ENCODE measurements around the gene CAPZA3. TPM values are rescaled to one million over a fixed set of nuclear protein-coding genes. Genes with fewer than 3 reads are reported as not detected.

The CAPZA3 gene
- total RNA-seq, 2 donors from 2014 or later: 6.4 TPM; not detected in 1

DNA sequence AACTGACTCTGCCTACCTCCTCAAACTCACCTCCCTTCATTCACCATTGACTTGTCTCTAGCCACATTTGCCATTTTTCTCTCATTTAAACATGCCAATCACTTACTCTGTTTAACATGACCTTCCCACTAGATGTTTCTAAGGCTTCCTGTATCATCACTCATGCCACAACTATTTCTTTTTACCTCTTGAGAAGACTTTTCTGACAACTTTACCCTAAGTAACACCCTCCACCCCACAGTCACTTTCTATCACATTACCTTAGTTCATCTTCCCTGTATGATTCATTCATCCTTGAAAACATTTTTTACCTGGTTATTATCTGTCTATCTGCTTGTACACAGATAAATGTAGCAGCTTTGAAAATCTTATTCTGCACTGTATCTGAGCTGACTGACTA, 19.5 kb upstream of the CAPZA3 start:
- TF ChIP-seq POLR2A (IDR thresholded peaks at IDR 0.05): no peak
- TF ChIP-seq, protein P1, sequence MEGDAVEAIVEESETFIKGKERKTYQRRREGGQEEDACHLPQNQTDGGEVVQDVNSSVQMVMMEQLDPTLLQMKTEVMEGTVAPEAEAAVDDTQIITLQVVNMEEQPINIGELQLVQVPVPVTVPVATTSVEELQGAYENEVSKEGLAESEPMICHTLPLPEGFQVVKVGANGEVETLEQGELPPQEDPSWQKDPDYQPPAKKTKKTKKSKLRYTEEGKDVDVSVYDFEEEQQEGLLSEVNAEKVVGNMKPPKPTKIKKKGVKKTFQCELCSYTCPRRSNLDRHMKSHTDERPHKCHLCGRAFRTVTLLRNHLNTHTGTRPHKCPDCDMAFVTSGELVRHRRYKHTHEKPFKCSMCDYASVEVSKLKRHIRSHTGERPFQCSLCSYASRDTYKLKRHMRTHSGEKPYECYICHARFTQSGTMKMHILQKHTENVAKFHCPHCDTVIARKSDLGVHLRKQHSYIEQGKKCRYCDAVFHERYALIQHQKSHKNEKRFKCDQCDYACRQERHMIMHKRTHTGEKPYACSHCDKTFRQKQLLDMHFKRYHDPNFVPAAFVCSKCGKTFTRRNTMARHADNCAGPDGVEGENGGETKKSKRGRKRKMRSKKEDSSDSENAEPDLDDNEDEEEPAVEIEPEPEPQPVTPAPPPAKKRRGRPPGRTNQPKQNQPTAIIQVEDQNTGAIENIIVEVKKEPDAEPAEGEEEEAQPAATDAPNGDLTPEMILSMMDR (IDR thresholded peaks at IDR 0.05): no peak
- TF ChIP-seq POLR2AphosphoS5 (IDR thresholded peaks at IDR 0.05): no peak
- DNase-seq (ENCODE audit: low spot score): no peak
- no peaks in the 10 kb centered on the region for H3K27me3 ChIP-seq (replicated peaks; ENCODE audit: insufficient read depth)
- no peak overlapping the region for H3K27ac ChIP-seq
- no peak overlapping the region for H3K4me3 ChIP-seq
- no peaks in the 10 kb centered on the region for H3K4me1 ChIP-seq (replicated peaks)
- H3K36me3 ChIP-seq: no peaks in the 10 kb centered on the region
- intact Hi-C loops (cut with DNase I): no loop called here
- no peaks in the 10 kb centered on the region for H3K9me3 ChIP-seq

DNA sequence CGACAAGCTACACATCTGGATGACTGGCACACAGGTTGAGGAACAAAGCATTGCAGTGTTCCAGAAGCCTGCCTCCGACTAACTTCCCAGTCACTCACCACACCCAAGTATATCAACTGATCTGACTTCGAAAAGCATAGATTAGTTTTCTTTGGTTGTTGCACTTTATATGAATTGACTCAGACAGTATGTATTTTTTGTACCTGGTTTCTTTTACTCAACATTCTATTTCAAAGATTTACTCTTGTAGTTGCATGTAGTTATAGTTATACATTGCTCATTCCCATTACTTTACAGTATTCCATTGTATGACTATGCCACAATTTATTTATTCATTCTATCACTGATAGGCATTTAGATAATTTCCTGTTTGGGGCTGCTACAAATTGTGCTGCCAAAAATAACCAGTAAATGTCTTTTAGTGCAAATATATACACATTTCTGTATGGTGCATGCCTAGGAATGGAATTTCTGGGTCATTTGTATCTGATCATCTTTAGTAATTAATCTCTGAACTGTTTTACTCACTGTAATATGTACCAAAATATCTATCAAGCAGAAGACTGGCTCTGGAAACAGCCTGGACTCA, 17.9 kb upstream of the CAPZA3 start:
- Histone ChIP-seq H3K27ac (no peak overlapping the region), H3K36me3 (no peaks in the 10 kb centered on the region), H3K4me3 (no peak overlapping the region), H3K27me3 (replicated peaks; ENCODE audit: insufficient read depth) (no peaks in the 10 kb centered on the region), H3K4me1 (replicated peaks) (no peaks in the 10 kb centered on the region), H3K9me3 (no peaks in the 10 kb centered on the region)
- TF ChIP-seq, protein P1 (IDR thresholded peaks at IDR 0.05): no peak
- no peak for TF ChIP-seq POLR2A (IDR thresholded peaks at IDR 0.05)
- no peak for TF ChIP-seq POLR2AphosphoS5 (IDR thresholded peaks at IDR 0.05)
- intact Hi-C loops (cut with DNase I): no loop called here
- no peak for DNase-seq (ENCODE audit: low spot score)
- 58% methylated on average over 3 of the region's 3 CpGs for WGBS

DNA sequence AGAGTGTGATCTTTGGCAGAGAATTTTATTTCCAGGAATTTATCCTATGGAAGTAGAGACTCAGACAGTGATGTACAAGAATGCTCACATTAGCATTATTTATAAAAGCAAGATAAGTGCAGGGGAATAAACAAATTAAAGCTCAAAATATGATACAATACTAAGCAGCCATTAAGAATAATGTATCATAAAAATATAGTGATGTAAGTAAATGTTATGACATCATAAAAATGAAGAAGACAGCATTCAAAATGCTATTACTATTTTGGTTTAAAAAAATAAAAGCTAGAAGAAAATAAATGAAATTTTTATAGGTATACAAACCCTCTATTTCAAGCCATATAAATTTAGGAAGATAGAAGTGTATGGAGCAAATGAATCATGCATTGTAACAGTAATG, 17.2 kb upstream of the CAPZA3 start:
- no peak for DNase-seq (ENCODE audit: low spot score)
- Histone ChIP-seq H3K4me1 (replicated peaks) (no peaks in the 10 kb centered on the region), H3K4me3 (no peak overlapping the region), H3K36me3 (no peaks in the 10 kb centered on the region), H3K27ac (no peak overlapping the region), H3K9me3 (no peaks in the 10 kb centered on the region), H3K27me3 (replicated peaks; ENCODE audit: insufficient read depth) (no peaks in the 10 kb centered on the region)
- TF ChIP-seq, protein P1 (IDR thresholded peaks at IDR 0.05): no peak
- TF ChIP-seq POLR2A (IDR thresholded peaks at IDR 0.05): no peak
- no peak for TF ChIP-seq POLR2AphosphoS5 (IDR thresholded peaks at IDR 0.05)
- intact Hi-C loops (cut with DNase I): no loop called here

DNA sequence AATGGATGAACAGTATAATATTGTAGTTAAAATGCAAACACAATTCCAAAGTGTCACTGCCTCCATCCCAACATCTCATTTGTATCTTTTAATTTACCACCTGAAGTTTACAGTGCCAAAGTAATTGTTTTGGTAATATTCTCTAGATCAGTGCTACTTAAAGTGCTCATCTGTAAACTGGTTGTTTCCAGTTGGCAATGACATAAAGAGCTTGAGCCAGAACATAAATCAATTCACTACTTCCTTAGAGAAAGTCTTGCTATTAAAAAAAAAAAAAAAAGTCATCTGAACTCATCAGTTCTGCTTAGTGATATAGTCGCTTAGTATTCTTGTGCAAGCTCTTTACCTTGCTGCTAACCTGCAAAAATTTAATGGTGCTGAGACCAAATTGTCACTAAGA, 16.5 kb upstream of the CAPZA3 start:
- Histone ChIP-seq H3K4me1 (replicated peaks) (no peaks in the 10 kb centered on the region), H3K9me3 (no peaks in the 10 kb centered on the region), H3K27ac (no peak overlapping the region), H3K27me3 (replicated peaks; ENCODE audit: insufficient read depth) (no peaks in the 10 kb centered on the region), H3K4me3 (no peak overlapping the region), H3K36me3 (no peaks in the 10 kb centered on the region)
- TF ChIP-seq POLR2AphosphoS5 (IDR thresholded peaks at IDR 0.05) (no peak), POLR2A (IDR thresholded peaks at IDR 0.05) (no peak)
- TF ChIP-seq, protein P1 (IDR thresholded peaks at IDR 0.05): no peak
- 37% methylated on average over 1 of the region's 1 CpG for WGBS
- intact Hi-C loops (cut with DNase I): no loop called here
- no peak for DNase-seq (ENCODE audit: low spot score)

DNA sequence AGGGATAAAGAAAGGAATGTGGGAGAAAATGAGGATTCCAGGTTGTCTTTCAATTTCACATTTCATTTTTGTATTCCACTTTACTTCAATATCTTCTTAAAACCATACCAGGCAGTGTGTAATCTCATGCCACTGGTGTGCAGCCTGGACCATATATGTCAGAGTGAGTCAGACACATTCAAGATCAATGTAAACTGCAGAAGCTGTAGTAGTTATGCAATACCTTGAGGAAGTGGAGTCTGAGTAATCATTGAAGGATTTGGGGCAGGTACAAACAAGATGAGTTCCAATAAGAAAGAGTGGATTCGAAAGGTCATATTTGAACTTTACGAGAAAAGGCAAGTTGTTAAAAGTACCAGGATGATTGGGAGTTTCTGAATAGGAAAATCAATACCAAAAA, 14.2 kb upstream of the CAPZA3 start:
- WGBS: 43% methylated on average over 2 of the region's 2 CpGs
- TF ChIP-seq POLR2A (IDR thresholded peaks at IDR 0.05) (no peak), POLR2AphosphoS5 (IDR thresholded peaks at IDR 0.05) (peak; percentile 76)
- no peak overlapping the region for H3K4me3 ChIP-seq
- H3K4me1 ChIP-seq (replicated peaks): no peaks in the 10 kb centered on the region
- DNase-seq (ENCODE audit: low spot score): peak; percentile 19
- H3K27ac ChIP-seq: no peak overlapping the region
- H3K36me3 ChIP-seq: no peaks in the 10 kb centered on the region
- H3K27me3 ChIP-seq (replicated peaks; ENCODE audit: insufficient read depth): no peaks in the 10 kb centered on the region
- H3K9me3 ChIP-seq: no peaks in the 10 kb centered on the region
- intact Hi-C loops (cut with DNase I): no loop called here
